HG03457 (cell line): ENCODE measurements around the gene DGKH.
A peak's percentile ranks its signal among the peaks of the same experiment; 100 is the strongest.

Source experiments
- ATAC-seq: cut with Tn5 transposase; IDR thresholded peaks from one replicate; pipeline ENCODE4 v1.9.1; 2021; ENCODE audit warnings: moderate number of reproducible peaks; ENCODE audit not compliant: unreplicated experiment

The DGKH gene

GRCh38 chr13:42272115-42272803 is 223.8 kb downstream of the DGKH start, which contains the start of gene AKAP11:
TSS of gene AKAP11 (plus strand) at chr13:42272152. CDS start at chr13:42286349, 14,197 bp downstream.
- ATAC-seq, result peak; percentile 16

- ATAC-seq, result no peak
These were observed 224.3 kb downstream of the DGKH start for GRCh38 chr13:42272804-42273175.

GRCh38 chr13:42274386-42275097 is 226.1 kb downstream of the DGKH start:
- no peak for ATAC-seq

- peak; percentile 23 for ATAC-seq
These were observed 226.6 kb downstream of the DGKH start for GRCh38 chr13:42275098-42275471.

- no peak for ATAC-seq
These were observed 227.1 kb downstream of the DGKH start for GRCh38 chr13:42275506-42275905.

GRCh38 chr13:42276683-42277082 is 228.2 kb downstream of the DGKH start:
- ATAC-seq, result no peak

GRCh38 chr13:42277618-42278276 is 229.3 kb downstream of the DGKH start:
- no peak for ATAC-seq

- ATAC-seq, result no peak
These were observed 230.6 kb downstream of the DGKH start for GRCh38 chr13:42279080-42279479.

- no peak for ATAC-seq
These were observed 231.5 kb downstream of the DGKH start for GRCh38 chr13:42279986-42280385.

GRCh38 chr13:42280537-42280936 is 232.1 kb downstream of the DGKH start:
- no peak for ATAC-seq

GRCh38 chr13:42283574-42283973 is 235.1 kb downstream of the DGKH start:
- no peak for ATAC-seq

GRCh38 chr13:42284068-42284467 is 235.6 kb downstream of the DGKH start:
- no peak for ATAC-seq
